ENCODE measurements around the gene IDH3G. TPM values are rescaled to one million over a fixed set of nuclear protein-coding genes. Genes with fewer than 3 reads are reported as not detected.
A peak's percentile ranks its signal among the peaks of the same experiment; 100 is the strongest.
"Not testable (repeated sequence)": the region's sequence is repeated elsewhere in the genome, so short reads cannot be mapped to it uniquely, and the experiment has no call there.

IDH3G gene
- total RNA-seq, 1 donor from 2014 or later: 78.7 TPM

DNA sequence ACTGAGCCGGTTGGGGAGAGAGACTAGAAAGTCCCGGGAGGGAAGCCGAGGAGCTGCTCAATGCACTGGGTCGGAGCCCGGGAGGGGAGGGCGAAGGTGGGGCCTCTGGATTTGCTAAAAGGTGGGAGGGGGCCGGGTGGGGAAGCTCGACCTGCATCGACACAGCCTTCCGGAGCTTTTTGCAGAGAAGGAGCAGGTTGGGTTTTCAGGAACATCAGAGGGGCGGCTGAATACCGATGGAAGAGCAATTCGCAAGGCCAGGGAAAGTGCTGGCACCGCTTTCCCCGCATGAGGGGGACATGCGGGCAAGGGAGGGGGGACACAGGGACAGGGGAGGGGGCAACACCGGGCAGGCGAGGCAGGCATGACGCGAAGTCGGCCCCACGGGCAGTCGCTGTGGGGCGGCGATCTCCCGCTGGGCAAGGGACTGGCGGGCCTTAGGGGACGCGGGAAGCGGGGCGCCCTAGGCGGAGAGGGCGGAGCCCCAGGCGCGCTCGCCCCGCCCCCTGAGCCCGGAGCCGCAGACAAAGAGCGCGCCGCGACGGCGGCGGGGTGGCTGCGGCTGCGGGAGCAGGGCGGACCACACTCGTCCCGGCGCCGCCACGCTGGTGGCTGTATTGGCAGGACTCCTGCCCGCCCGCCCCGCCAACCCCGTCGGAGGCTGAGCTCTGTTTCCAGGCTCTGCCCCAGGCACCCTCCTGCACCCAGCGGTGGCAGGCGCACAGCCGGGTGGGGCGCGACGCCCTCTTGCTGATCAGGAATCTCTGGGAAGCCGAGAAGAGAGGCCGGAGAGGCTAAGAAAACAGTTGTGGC, 24.6 kb upstream of the IDH3G start:
- DNase-seq (ENCODE audit: missing footprints) (no peak), ATAC-seq (peak; percentile 62)
- intact Hi-C loops (cut with DNase I): no loop called here

DNA sequence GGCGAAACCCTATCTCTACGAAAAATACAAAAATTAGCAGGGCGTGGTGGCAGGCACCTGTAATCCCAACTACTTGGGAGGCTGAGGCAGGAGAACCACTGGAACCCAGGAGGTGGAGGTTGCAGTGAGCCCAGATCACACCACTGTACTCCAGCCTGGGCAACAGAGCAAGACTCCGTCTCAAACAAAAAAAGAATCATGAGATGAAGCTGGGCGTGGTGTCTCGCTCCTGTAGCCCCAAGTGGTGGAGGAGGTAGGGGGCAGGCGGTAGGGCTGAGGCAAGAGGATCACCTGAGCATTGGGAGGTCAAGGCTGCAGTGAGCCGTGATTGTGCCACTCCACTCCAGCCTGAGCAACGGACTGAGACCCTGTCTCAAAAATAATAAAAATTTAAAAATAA, 23.9 kb upstream of the IDH3G start:
- DNase-seq (ENCODE audit: missing footprints); ATAC-seq; intact Hi-C loops (cut with DNase I): not testable (repeated sequence)

DNA sequence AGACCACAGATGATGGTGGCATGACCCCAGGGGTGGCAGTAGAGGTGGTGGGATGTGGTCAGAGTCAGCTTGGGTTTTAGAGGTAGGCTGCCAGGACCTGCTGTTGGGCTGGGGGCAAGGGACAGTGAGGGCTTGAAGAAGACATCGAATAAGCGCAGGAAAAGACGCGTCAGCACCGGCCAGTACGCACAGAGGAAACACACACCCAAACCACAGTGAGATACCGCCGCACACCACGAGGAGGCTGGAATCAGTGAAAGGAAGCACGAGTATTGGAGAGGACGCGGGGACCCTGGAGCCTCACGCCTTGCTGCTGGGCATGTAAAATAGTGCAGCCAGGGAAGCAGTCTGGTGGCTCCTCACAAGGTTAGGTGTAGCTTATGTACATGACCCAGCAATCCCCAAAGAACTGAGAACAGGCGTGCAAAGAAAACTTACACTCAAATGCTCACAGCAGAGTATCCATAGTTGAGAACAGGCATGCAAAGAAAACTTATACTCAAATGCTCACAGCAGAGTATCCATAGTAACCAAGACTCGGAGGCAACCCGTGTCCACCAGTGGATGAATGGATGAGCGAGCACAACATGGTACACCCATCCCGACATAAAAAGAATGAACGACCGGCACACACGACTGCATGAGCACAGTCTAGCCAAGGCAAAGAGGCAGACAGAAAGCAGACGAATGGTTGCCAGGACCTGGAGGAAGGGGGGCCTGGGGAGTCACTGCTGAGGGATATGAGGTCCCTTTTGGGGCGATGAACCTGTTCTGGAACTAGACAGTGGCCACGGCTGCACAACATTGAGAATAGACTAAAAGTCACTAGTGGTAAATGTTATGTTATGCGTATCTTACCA, 22.9 kb upstream of the IDH3G start:
- ATAC-seq (no peak), DNase-seq (ENCODE audit: missing footprints) (no peak)
- intact Hi-C loops (cut with DNase I): no loop called here

DNA sequence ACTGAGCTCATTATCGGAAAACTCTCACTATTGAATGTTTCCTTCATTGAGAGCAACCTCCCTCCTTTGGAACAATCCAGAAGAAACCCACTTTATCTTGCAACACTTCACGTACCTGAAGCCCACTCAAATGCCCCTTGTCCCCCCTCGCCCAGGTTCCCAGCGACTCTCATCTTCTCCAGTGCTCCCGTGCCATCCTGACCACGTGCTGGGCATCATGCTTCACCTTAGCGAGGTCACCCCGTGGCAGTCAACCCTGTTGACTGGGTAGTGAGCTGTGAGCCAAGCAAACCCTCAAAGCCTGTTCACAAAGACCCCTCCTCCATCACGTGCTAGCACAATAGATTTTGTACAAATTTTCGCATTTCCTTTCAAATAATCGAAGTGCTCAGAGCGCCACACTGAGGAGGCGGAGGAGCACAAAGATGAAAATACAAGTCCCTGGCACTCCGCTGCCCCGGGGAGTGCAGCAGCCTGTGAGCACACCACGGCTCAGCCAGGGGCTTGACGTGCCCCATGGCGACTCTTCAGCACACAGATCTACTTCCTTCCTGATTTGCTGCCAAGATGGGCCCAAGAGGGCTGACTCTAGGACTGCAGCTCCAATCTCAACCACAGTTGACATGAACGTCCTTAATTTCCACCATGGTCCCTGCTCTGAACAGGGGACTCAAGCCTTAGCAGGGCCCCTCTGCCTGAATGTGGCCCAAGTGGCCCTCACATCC, 20.6 kb upstream of the IDH3G start:
- intact Hi-C loops (cut with DNase I): no loop called here
- no peak for ATAC-seq

DNA sequence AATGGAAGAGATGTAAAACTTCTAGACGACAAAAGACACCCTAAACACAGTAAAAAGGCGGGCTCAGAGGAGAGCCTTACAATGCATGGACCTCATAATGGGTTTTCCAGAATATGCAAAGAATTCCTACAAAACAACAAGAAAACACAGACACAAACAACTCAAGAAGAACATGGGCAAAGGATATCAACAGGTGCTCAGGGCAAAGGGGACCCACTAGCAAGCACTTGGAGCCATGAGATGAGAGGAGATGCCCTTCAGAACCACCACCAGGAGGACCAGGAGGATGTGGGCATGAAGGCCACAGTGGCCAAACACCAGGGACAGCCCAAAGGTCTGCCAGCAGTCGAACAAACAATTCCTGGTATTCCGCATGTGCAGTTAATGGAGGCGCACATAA, 19.0 kb upstream of the IDH3G start:
- ATAC-seq (no peak), DNase-seq (ENCODE audit: missing footprints) (no peak)
- intact Hi-C loops (cut with DNase I): no loop called here

More for the DNA sequence above, 20.6 kb upstream of the IDH3G start:
- DNase-seq (ENCODE audit: missing footprints): no peak

DNA sequence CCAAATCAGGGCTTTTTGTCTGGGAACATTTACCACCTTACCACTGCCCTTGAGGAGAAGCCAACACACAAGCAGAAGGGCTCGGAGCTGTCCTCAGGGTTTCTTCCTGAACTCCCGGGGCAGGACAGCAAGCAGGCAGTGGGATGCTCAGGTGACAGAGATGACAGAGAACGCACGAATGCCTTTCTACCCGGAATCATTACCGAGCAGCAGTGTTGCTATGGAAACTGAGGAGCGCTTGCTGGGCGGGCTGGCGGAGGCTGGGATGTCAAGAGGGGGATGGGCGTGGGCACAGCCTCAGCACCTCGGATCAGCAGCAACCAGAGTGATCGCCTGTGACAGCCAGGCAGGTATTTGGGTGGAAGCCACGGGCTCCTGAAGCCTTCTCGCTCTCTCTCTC, 18.0 kb upstream of the IDH3G start:
- DNase-seq (ENCODE audit: missing footprints) (no peak), ATAC-seq (no peak)
- intact Hi-C loops (cut with DNase I): no loop called here

DNA sequence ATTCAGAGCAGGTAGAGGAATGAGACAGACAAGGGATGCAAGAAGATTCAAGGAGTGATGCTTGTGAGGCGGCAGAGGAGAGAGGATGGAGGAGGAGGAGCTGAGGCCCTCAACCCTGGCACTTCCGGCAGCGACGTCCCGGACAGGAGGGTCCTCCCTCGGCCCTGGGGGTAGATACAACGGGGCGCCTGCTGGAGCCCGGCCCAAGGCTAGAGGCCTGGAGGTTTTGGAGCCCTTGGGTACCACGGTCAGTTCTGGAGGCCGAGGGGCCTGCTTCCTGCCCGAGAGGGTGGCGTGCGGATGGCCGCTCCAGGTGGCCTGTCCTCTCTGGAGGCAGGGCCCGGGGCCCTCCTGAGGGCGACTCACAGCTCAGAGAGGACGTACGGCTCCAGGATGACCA, 13.8 kb upstream of the IDH3G start:
- DNase-seq (ENCODE audit: missing footprints) (no peak), ATAC-seq (no peak)
- intact Hi-C loops (cut with DNase I): no loop called here

DNA sequence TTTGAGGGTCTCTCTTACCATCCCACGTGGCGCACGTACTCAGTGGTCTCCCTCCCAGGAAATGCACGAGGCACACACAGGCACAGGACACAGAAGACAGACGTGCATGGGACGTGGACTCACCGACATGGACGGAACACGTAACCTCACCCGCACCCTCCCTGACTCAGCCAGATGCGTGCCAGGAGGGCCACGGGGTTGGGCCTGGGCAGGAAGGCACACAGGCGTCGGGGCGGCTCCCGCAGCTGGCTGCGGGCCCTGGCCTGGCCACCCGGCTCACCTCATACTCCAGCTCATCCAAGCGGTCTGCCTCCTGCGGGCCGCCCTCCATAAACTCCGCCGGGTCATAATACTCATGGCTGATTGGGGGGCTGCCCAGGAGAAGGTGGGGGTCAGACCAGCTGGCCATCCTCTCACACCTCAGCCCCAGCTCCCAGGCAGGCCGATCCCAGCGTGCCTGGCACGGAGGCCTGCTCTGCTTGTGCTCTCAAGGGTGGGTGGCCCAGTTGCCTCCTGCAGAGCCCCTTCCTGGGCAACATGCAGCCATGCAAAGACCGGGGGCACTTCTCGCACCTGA, 12.9 kb upstream of the IDH3G start:
- ATAC-seq (no peak), DNase-seq (ENCODE audit: missing footprints) (no peak)
- intact Hi-C loops (cut with DNase I): no loop called here

DNA sequence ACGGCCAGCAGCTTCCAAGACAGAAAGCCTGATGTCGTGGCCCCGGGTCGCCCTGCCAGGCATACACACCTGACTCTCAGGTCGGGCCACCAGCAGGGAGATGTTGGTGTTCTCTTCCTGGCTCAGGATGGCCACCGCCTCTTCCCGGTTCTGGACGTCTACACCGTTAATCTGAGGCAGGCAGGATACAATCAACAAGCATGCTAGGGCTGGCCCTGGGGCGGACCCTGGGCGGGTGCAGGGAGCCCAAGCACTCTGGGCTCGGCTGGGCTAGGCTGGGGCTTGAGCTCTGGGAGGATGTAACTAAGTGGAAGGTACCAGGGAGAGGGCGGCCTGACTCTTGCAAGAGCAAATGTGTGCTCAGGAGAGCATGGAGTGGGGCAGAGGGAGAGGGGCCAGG, 11.3 kb upstream of the IDH3G start:
- ATAC-seq (no peak), DNase-seq (ENCODE audit: missing footprints) (no peak)
- intact Hi-C loops (cut with DNase I): no loop called here

DNA sequence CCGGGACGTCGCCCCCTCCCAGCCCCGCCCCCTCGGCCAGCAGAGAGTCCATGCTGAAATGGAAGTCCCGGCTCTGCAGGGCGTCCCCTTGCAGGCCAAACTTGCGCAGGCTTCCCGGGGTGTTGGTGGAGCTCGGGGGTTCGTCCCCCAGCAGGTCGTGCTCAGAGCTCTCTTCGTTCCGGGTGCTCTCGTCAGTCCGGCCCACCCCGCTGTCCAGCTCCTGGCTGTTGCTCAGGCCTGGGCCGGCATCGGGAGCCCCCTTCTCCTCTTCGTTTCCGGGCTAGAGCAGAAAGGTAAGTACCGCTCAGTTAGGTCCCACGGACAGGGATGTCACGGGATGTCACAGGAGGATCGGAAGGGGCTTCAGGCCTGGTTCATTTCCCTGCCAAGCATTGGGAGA, 10.4 kb upstream of the IDH3G start:
- DNase-seq (ENCODE audit: missing footprints) (no peak), ATAC-seq (no peak)
- intact Hi-C loops (cut with DNase I): no loop called here

DNA sequence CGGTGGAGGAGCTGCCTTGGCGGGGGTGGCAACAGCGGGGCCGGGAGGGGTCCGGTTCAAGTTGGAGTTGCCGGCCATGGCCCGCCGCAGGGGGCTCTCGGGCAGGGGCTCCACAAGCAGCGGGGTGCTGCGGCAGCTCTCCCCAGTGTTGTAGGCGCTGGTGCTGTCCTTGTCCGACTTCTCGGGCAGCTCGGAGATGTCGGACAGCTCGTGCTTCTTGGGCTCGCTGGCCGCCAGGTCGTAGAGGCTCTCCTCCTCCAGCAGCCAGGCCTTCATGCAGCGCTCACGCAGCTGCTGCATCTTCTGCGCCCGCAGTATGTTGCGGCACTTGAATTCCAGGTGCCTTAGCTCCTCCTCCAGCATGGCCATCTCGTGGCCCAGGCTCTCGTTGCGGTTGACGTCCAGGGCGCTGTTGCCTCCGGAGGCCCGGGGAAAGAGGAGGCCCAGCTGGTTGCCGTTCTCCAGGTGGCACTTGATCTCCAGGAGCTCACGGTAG, 10.0 kb upstream of the IDH3G start:
- no peak for ATAC-seq

DNA sequence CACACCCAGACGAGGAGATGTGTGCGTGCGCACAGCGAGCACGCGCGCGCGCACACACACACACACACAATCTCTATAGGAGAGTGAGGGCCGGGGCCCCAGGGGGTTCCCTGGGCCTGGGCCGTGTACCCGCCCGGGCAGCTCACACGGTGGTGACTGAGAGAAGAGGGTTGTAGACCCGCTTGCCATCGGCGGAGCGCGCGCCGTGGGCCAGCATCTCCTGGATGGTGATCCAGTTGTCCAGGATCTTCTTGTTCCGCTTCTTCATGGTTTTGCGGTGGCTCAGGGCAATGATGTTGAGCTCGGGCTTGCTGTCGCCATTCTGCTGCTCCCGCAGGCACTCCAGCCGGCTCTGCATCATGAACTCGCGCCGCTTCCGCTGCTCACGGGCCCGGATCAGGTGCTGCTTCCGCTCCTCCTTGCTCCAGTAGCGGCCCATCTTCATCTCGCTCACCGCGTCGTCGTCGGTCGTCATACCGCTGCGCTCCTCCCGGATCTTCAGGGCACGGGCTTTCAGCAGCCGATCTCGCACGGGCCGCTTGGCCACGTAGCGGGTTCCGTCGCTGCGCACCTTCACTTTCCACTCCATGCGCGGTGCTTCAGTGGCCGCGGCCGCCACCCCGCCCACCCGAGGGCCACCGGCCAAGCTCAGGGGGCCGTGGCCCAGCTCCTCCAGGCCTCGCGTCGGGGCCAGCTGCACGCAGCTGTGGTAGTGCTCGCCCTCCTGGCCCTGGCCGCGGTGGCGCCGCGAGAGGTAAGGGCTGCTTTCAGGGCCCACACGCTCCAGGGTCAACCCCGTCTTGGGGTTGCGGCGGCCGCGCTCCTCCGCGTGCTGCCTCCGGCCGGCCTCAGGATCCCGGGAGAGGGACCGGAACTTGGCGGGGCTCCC, 9.3 kb upstream of the IDH3G start:
- DNase-seq (ENCODE audit: missing footprints): no peak
- no peak for ATAC-seq
- intact Hi-C loops (cut with DNase I): no loop called here

More for the DNA sequence above, 10.0 kb upstream of the IDH3G start:
- intact Hi-C loops (cut with DNase I): no loop called here
- DNase-seq (ENCODE audit: missing footprints): no peak

DNA sequence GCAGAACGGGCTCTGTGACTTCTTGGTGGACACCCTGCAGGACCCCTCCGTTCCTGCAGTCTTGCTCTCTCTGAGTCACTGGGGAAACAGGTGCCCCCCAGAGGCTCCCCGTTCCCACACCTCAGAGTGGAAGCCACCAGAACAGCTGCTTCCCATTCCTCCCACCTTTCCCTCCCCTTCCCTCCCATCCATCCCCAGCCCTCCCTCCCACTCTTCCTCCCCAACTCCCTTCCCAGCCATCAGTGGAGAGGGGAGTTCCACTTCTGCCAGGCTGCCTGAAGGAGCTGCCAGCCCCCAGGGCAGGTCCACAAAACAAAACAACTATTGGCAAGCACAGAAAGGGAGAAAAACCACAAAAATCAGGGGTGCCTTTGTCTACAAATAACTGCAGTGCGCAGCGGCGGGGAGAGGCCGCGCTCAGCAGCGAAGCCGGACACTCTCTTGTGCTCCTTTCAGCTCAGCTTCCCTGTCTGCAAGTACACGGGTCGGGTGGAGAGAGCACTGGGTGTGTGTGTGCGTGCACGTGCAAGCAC, 8.4 kb upstream of the IDH3G start:
- intact Hi-C loops (cut with DNase I): no loop called here
- ATAC-seq (no peak), DNase-seq (ENCODE audit: missing footprints) (no peak)

DNA sequence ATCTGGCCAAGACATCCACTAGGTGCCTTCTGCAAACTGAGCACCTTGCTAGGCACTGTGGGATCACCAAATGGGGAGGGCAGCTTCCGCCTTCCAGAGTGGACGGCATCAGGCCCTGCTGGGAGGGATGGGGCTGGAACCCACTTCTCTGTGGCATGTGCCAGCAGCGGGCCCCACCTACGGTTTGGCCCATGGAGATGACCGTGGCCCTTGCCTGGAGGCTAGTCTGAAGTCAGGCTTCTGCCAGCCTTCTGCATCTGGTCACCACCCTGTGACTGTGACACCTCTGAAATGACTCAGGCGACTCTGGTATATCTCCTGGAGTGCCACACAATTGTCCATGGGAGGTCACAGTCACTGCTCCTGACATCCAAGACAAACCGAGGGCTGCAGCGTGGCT, 7.5 kb upstream of the IDH3G start:
- DNase-seq (ENCODE audit: missing footprints): no peak
- ATAC-seq: no peak
- intact Hi-C loops (cut with DNase I): no loop called here

DNA sequence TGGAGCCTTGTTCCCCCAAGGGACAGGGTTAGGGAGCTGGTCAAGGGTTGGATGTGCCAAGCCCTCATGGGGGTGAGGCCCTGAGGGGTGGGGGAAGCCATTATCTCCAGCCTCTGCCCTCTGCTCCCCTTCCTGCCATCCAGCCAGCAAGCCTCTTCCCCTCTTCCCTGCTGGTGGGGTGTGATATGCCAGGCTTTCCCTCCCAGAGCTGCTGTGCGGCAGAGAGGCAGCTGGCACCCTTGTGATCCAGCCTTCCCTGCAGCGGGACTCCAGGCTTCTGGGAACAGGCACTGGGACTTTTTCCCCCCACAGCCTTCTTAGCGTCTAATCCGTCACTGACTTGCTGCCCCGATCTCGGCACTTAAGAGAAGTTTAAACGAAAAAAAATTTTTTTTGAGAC, 6.6 kb upstream of the IDH3G start:
- ATAC-seq: peak; percentile 5
- DNase-seq (ENCODE audit: missing footprints): no peak
- intact Hi-C loops (cut with DNase I): no loop called here

DNA sequence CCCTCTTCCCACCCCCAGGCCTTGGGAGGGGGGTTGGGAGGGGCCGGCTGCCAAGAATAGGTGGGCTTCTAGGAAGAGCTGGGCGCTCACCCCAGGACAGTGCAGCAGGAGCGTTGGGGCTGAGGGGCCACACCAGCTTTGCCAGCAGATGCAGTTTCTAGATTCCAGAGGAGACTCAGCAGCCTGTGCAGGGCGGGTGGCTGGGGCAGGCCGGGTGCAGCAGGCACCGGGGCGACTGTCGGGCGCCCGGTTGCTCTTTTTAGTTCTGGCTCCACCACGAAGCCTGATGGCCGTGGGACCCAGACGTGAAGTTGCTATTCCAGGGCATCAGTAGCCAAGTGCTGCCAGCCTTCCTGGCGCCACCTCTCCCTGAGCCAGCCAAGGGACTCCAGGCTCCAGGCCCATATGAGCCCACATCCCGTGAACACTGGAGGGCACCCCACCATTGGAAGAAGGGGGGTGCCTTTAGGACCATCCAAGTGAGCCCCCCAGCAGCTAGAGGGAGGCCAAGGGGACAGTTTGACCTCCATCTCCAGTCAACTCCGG, 6.1 kb upstream of the IDH3G start:
- ATAC-seq (peak; percentile 64), DNase-seq (ENCODE audit: missing footprints) (no peak)
- intact Hi-C loops (cut with DNase I): no loop called here

DNA sequence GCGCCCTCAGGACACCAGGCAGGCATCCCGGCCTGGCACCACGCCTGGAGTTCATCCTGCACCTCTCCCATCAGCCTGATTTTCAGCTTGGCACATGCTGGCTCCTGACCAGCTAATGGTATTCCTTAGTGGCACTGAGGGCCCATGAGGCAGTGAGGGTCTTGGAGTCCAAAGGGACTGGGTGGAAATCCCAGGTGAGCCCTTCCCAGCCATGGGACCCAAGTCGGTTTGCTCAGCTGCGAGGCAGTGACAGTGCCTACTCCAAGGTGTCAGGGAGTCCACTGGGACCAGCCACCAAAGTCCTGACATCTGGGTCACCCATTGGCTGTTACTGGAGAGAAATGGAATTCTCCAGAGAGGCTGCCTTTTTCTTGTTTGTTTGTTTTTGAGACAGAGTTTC, 5.2 kb upstream of the IDH3G start:
- ATAC-seq: no peak
- DNase-seq (ENCODE audit: missing footprints): no peak
- intact Hi-C loops (cut with DNase I): no loop called here
